ENCODE data around the gene KCNN4. TPM values are rescaled to one million over a fixed set of nuclear protein-coding genes. Genes with fewer than 3 reads are reported as not detected.

Gene KCNN4
- total RNA-seq, 1 donor from 2014 or later, result 0.19 TPM

DNA sequence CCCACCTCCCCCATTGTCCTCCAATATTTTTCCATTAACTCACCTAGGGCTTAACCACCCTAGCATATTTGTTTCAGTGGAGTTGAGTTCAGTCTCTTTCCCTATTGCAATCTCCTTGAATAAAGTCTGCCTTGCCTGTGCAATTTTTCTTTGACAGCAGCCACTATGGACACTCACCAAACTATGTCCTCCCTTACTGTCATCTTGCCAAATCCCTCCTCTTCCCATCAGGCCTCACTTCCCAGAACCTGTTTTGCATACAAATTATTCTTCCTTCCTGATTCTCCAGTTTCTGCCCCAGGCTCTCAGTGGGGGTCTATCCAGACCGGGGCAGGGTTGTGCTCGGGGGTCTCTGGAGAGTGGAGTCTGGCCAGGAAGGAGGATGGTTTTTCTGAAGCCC lies 23.7 kb upstream of the KCNN4 start:
- intact Hi-C loops (cut with DNase I), result no loop called here
- DNase-seq (no peak), ATAC-seq (ENCODE audit: poor library complexity) (no peak)

DNA sequence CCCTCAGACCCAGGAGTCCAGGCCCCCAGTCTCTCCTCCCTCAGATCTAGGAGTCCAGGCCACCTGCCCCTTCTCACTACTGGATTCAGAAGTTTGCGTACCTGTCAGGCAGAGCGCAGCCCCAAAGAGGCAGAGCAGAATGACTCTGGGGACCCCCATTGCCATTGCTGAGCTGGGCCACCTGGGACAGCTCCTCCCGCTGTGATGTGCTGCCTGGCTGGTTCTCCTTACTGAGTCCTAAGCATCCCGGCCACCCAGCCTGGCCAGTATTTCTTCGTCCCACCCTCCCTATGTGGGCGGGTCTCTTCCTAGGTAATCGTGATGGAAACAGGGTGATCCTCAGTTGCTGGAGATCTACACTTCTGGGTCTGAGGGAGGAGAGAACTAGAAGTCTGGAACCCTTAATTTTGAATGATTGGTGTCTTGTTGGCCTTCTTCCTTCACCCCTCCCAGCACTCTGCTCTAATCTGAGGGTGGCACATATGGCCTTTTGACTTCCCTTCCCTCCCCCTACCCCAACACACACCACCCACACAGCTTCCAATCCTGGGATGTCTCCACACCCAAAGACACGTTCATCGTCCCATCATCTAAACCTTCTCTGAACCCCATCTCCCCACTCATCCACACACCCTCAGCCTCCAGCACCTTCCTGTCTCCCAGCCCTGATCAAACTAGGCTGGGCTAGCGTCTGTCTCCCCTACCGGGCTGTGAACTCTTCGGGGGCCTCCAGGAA lies 21.6 kb upstream of the KCNN4 start, which contains the start of gene LYPD5:
TSS of gene LYPD5 (minus strand) at position 232 of the 736 bp plus-strand sequence. CDS start at position 165, 67 bp downstream.
- ATAC-seq (ENCODE audit: poor library complexity), result no peak
- intact Hi-C loops (cut with DNase I), result no loop called here
- no peak for DNase-seq

DNA sequence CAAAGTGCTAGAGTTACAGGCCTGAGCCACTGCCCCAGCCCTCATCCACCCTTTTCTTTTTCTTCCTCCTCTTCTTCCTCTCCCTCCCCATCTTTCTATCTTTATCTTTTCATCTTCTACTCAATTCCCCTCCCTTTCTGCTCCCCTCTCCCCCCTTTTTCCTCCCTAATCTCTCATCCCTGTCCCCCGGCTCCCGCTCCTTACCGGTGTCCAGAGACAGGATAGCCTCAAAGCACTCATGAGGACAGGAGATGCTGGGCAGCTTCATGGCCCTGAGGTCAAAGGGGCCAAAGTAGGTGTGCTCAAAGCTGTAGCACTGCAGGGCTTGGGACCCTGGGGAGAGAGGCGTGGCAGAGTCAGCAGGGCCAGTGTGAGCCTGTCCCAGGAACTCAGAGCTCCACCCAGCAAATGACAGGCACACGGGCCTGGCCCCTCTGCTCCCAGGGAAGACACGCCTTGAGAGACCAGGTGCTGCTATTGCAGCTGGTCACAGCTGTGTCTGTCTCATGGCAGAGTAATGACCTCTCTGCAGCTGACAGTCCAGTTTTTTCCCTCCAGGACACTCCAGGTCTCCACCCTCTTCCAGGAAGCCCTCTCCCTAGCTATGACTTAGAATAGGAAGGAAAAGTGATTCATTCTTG lies 18.8 kb upstream of the KCNN4 start:
- intact Hi-C loops (cut with DNase I), result loop anchor here (10.0 kb wide), 1 partner anchor 125 kb away; the partner anchor contains the start of gene PLAUR
- no peak for ATAC-seq (ENCODE audit: poor library complexity)
- no peak for DNase-seq

DNA sequence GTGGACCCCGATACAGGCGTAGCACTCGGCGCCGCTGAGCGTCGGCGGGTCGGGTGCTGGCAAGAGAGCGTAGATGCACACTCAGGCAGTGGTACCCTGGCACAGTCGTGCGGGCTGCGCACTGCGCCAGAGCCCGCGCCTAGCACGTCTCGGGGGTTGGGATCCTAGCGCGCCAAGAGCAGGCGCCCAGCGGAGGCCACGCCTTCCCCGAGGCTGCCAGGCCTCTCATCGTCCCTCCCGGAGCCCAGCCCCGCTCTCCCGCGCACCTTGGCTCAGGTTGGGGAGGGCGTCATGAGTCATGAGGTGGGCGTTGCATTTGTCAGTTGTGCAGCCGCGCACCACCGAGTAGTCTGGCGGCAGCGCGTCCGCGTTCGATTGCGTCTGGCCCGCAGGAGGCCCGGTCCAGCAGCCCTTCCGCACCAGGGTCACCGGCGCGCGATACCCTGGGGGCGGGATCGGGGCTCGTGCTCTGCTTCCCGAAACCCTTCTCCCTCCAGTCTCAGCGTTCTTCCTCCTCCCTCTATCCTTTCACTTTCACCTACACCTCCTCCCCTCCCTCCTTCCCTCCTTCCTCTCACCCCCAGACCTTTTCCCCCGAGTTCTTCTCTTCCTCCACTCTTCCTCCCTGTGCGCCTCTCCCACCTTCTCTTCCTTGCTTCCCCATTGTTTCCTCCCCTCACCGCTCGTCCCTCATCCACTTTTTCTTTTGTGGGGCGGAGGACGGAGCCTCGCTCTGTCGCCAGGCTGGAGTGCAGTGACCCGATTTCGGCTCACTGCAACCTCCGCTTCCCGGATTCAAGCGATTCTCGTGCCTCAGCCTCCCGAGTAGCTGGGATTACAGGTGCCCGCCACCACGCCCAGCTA lies 18.0 kb upstream of the KCNN4 start:
- intact Hi-C loops (cut with DNase I), result loop anchor here (10.0 kb wide), 1 partner anchor 124 kb away; the partner anchor contains the start of gene PLAUR
- ATAC-seq (ENCODE audit: poor library complexity) (peak; percentile 59), DNase-seq (no peak)

DNA sequence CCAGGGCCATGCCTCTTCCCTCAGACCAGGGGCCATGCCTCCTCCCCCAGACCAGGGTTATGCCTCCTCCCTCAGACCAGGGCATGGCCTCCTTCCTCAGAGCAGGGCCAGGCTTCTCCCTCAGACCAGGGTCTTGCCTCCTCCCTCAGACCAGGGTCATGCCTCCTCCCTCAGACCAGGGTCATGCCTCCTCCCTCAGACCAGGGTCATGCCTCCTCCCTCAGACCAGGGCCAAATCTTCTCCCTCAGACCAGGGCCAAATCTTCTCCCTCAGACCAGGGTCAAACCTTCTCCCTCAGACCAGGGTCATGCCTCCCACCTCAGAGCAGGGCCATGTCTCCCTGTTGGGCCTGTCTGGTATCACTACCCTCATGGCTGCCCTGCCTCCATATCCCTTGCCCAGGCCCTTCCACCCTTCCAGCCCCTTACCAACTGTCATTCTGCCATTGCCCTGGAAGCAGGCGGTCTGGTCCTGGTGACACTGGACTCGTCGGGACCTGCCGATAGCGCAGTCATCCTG lies 17.3 kb upstream of the KCNN4 start:
- DNase-seq (no peak), ATAC-seq (ENCODE audit: poor library complexity) (no peak)
- intact Hi-C loops (cut with DNase I), result loop anchor here (10.0 kb wide), 1 partner anchor 123 kb away; the partner anchor contains the start of gene PLAUR

DNA sequence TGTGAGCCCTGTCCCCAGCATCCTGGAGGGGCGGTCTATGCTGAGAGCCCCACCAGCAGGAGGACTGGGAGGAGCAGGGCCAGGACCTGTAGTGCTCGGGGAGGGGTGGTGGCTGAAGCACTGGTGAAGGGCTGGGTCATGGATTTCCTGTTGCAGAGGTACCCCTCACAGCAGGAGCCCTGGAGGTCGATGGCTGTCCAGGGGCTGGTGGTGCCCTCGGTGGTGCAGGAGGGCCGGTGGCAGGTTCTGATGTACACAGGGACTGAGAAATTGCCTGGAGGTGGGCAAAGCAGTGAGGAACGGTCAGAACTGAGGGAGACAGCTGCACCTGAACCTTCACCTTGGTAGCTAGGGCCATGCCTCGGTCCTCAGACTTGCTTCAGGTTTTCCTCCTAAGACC lies 16.8 kb upstream of the KCNN4 start:
- intact Hi-C loops (cut with DNase I), result loop anchor here (10.0 kb wide), 1 partner anchor 123 kb away; the partner anchor contains the start of gene PLAUR
- ATAC-seq (ENCODE audit: poor library complexity) (no peak), DNase-seq (no peak)

DNA sequence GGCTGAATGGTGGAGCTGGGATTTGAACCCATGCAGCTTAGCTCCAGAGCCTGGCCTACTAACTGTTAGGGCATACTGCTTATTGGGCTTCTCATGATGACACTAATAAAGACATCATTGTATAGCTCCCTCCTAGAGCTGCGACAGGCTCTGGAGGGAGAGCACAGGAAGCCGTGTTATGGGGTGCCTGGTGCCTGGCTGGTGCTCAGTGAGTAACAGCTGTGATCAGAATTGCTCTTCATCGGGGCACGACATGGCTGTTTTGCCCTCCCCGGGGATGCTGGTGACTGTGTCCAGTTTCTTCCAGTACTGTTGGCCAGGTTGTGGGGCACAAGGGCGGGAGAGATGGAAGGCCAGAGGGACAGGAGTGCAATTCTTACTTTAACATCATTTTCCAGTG lies 16.3 kb upstream of the KCNN4 start:
- intact Hi-C loops (cut with DNase I), result loop anchor here (10.0 kb wide), 1 partner anchor 122 kb away; the partner anchor contains the start of gene PLAUR
- no peak for DNase-seq
- no peak for ATAC-seq (ENCODE audit: poor library complexity)

DNA sequence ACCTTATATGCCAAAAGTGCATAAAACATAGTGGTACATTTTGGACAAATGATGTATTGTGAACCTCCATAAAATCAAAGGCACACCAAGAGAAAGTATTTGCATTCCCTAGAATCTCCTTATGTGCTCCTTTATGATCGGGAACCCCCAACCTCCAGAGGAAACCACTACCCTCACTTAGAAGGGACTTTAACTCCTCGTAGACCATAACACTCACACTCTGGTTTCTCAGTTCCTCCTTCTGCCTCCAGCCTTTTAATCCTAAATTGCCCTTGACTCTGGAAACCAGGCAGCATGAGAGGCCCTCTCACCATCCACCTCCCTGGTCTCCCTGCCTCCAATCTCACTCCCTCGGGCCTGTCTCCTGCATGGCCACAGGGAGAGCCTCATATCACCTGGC lies 9.8 kb upstream of the KCNN4 start:
- intact Hi-C loops (cut with DNase I), result loop anchor here (10.0 kb wide), 1 partner anchor 116 kb away; the partner anchor contains the start of gene PLAUR
- ATAC-seq (ENCODE audit: poor library complexity), result no peak
- DNase-seq, result no peak

DNA sequence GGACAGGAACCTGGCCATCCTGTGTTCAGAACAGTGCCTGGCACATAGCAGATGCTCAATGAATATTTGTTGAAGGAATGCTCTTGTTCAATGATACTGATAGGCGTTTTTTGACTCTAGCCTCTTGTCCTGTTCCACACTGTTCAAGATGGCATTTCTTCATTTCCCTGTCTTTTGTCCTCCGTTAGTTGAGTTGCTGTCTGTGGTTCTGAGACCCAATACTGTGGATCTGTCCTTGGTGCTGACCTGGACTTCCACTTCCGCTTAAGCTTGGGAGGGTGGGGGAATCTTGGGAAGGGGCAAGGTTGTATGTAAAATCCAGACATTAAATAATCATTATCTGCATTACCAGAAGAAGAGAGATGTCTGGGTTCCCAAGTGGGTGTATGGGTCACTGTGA lies 8.3 kb upstream of the KCNN4 start:
- ATAC-seq (ENCODE audit: poor library complexity) (no peak), DNase-seq (no peak)
- intact Hi-C loops (cut with DNase I), result no loop called here

DNA sequence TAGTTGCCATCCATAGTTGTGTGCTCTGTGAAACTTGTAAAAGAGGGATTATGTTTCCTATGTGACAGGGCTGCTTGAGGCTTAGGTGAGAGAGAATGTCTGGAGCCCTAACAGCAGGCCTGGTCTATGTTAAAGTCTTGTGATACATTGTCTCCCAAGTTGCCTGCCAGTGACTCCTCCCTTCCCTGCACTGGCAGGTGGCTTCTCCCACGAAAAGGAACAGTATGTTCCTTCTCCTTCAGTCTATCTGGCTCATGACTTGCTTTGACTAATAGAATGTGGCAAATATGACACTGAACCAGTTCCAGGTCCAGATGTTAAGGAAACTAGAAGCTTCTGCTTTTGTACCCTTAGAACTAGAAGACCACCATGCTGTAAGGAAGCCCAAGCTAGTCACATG lies 5.9 kb upstream of the KCNN4 start:
- intact Hi-C loops (cut with DNase I), result no loop called here
- ATAC-seq (ENCODE audit: poor library complexity) (no peak), DNase-seq (no peak)

DNA sequence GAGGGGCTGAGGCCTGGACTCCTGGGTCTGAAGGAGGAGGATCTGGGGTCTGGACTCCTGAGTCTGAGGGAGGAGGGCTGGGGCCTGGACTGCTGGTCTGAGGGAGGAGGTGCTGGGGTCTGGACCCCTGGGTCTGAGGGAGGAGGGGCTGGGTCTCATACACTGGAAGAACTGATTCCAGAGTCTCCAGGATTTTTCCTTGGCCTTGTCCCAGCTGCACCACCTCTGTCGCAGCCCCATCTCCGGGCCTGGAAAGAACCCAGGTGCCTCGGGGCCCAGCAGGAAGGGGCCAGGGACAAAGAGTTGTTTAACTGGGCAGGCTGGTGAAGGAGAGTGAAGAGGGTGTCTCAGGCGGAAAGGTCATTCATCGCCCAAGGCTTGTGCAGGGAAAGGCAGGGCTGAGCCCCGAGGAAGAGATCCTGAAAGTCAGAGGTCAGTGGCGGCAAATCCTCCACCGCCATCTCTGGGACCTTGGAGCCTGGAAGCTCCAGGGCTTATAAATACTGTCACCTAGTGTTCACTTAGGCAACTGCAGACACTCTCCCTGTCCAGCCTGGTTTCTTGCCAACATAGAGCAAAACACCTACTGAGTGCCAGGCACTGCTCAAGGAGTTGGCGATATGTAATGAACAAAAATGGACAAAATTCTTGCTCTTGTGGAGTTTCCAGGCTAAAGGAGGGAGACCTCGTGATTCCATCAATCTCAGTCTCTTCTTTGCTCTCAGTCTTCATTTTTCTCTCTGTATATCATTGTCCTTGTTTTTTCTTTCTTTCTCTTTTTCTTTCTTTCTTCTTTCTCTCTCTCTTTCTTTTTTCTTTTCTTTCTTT lies 4.4 kb upstream of the KCNN4 start:
- intact Hi-C loops (cut with DNase I), result loop anchor here (2.0 kb wide), 1 partner anchor 40 kb away; no protein-coding TSS in a partner anchor
- DNase-seq (peak; percentile 60), ATAC-seq (ENCODE audit: poor library complexity) (peak; percentile 85)

DNA sequence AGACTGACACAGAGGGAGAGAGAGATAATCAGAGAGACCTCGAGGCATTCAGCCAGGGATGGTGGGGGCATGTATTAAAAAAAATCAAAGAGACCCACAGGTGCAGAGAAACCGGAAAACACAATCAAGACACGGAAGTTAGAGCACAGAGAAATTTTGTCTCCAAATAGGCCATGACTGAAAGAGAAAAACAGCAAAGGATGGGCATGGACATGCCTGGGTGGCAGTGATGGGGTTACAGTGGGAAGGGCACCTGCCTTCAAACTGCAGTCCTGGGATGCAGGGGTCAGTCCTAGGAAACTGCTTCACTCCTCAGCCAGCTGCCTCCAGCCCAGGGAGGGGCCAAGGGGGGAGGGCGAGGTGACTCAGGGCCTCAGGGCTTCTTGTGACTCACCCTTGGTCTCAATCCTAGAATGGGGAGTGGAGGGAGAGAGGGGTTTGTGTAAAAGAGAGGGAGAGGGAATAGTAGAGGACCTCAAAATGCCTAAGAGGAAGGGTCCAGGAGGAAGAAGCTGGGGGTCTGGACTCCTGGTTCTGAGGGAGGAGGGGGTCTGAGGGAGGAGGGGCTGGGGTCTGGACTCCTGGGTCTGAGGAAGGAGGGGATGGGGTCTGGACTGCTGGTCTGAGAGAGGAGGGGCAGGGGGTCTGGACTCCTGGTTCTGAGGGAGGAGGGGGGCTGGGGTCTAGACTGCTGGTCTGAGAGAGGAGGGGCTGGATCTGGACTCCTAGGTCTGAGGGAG lies 3.6 kb upstream of the KCNN4 start:
- peak; percentile 48 for ATAC-seq (ENCODE audit: poor library complexity)
- intact Hi-C loops (cut with DNase I), result loop anchor here (2.0 kb wide), 1 partner anchor 40 kb away; no protein-coding TSS in a partner anchor
- no peak for DNase-seq

DNA sequence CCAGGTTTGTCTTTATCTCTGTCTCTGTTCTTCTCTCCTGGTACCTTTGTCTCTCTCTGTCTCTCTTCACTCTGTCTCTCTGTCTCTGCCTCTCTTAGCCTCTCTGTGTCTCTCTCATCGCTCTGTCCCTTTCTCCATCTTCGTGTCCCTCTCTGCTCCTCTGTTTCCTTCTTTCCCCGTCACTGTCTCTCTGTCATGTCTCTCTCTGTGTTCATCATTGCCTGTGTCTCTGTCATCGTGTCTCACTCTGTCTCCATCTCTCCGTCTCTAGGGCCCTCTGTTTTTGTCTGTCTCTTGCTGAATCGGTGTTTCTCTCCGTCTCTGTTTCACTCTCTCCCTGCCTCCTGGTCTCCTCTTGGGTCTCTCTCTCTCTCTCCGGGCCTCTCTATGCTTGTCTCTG lies 2.9 kb upstream of the KCNN4 start:
- DNase-seq (no peak), ATAC-seq (ENCODE audit: poor library complexity) (no peak)
- intact Hi-C loops (cut with DNase I), result loop anchor here (2.0 kb wide), 1 partner anchor 39 kb away; no protein-coding TSS in a partner anchor

DNA sequence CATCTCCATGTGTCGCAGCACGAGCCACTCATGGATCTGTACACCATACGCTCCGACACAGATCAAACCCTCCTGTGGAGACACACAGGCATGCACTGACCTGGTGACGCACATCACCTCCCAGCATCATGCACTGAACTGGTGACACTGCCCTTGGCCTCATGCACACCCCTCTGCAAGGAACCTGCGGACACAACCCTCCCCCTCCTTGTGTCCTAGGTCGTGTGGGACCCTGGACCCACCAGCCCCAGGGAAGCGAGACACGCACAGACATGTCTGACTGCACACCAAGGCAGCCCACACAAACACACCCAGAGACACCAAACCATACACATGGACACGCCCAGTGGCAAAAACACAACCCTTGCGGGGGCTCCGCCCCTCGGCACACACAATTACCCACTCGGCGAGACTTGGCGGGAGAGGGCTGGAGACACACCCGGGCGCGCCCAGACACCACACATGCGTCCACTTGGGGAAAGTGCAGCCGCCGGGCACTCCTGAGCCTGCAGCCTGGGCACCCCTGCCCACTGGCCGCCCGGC lies 2.0 kb upstream of the KCNN4 start:
- ATAC-seq (ENCODE audit: poor library complexity) (no peak), DNase-seq (no peak)
- intact Hi-C loops (cut with DNase I), result no loop called here

DNA sequence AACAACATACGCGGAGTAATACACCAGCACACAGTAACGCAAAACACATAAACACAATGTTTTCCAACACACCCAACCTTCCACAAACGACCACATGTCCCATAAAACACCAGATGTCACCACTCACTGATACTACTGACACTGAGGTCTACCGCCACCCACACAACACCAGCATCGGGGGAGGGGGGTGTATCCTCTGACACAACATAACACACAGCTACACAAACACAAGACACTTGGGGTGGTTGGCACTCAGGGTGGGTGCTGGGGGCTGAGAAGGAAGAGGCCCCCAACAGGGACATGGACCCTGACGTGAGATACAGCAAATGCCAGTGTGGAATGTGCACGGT lies 1.5 kb upstream of the KCNN4 start:
- intact Hi-C loops (cut with DNase I), result no loop called here
- no peak for DNase-seq
- no peak for ATAC-seq (ENCODE audit: poor library complexity)

DNA sequence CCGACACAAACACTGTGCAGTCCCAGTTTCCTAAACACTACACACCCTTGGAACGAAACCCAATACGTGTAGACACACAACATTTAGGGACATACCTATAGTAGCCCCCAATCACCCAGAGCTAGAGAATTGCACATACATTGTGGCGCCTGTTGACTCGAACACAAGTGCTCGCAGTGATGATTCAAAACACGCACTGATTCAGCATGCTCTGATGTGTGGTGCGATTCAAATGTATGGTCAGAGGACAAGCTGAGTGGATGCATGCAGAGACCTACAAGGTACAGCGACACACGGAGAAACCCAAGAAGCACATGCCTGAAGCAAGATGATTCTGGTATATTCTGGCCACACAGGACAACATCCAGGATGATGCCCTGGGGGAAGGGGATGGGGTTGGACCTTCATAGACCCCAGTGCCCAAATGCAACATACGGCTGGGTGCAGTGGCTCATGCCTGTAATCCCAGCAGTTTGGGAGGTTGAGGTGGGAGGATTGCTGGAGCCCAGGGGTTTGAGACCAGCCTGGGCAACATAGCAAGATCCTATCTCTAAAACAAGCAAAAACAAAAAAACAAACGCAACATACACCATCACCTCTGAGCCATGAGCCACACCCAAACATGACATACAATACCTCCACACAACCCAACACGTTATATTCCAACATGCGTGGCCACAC lies 997 bp upstream of the KCNN4 start:
- ATAC-seq (ENCODE audit: poor library complexity) (no peak), DNase-seq (no peak)
- intact Hi-C loops (cut with DNase I), result no loop called here

All from Right ventricle myocardium superior (tissue), 1 donor.